Fibroblast of lung (primary cell): ENCODE data around the gene CACNA2D3. TPM values are rescaled to one million over a fixed set of nuclear protein-coding genes. Genes with fewer than 3 reads are reported as not detected.

Experiments used
- DNase-seq, 2 donors: peaks; one replicate each; pipeline versions ENCODE4 v3.0.0 to v3.0.0-alpha.2; 2010; ENCODE audit warnings: low read depth in 2 of 2
- H2AFZ ChIP-seq: 2 replicates; pipeline ENCODE4 v1.5.1; 2012; ENCODE audit warnings: low read length, control low read depth, inconsistent platforms
- H3K27ac ChIP-seq: 2 replicates; pipeline ENCODE4 v1.5.1; 2011; ENCODE audit warnings: low read length, control low read depth; ENCODE audit not compliant: insufficient read depth
- H3K27me3 ChIP-seq: 2 replicates; pipeline ENCODE4 v1.5.1; 2011; ENCODE audit warnings: mild to moderate bottlenecking, low read length; ENCODE audit not compliant: control insufficient read depth, insufficient read depth
- H3K36me3 ChIP-seq: 2 replicates; pipeline ENCODE4 v1.5.1; 2011; ENCODE audit warnings: low read length; ENCODE audit not compliant: control insufficient read depth, insufficient read depth
- H3K4me1 ChIP-seq: 2 replicates; pipeline ENCODE4 v1.5.1; 2011; ENCODE audit warnings: low read length; ENCODE audit not compliant: control insufficient read depth, insufficient read depth; ENCODE audit errors: extremely low read depth
- H3K4me2 ChIP-seq: 2 replicates; pipeline ENCODE4 v1.5.1; 2011; ENCODE audit warnings: low read length, control low read depth; ENCODE audit not compliant: insufficient read depth; ENCODE audit errors: extremely low read depth
- H3K4me3 ChIP-seq, 4 experiments: fragments of 200-600 bp in 1 of 4; sonication (generic) in 1 of 4; replicated peaks in 1 of 4; 2 replicates each; pipeline ENCODE4 v1.5.1; 2011 to 2016; ENCODE audit warnings: low read length in 4 of 4, low read depth in 3 of 4, mild to moderate bottlenecking in 3 of 4, control low read depth in 2 of 4, inconsistent platforms in 1 of 4, mixed read lengths in 1 of 4; ENCODE audit not compliant: insufficient read depth in 1 of 4; ENCODE audit errors: control extremely low read depth in 1 of 4
- H3K79me2 ChIP-seq: 2 replicates; pipeline ENCODE4 v1.5.1; 2012; ENCODE audit warnings: mild to moderate bottlenecking, low read length, inconsistent platforms; ENCODE audit not compliant: control insufficient read depth, insufficient read depth
- H3K9ac ChIP-seq: 2 replicates; pipeline ENCODE4 v1.5.1; 2011; ENCODE audit warnings: mild to moderate bottlenecking, low read length, control low read depth; ENCODE audit not compliant: insufficient read depth
- H3K9me3 ChIP-seq: 2 replicates; pipeline ENCODE4 v1.5.1; 2012; ENCODE audit warnings: low read depth, low read length; ENCODE audit not compliant: control insufficient read depth, insufficient read depth
- H4K20me1 ChIP-seq: 2 replicates; pipeline ENCODE4 v1.5.1; 2011; ENCODE audit warnings: low read length; ENCODE audit not compliant: control insufficient read depth, insufficient read depth; ENCODE audit errors: extremely low read depth
- EZH2 ChIP-seq: IDR thresholded peaks from 2 replicates; pipeline ENCODE4 v1.5.1; 2012; ENCODE audit warnings: low read length, control low read depth, mild to moderate bottlenecking; ENCODE audit errors: missing control alignments
- polyA plus RNA-seq, 2 donors: library from polyadenylated mRNA; depleted of rRNA in 1 of 2; stranded (reverse) in 1 of 2; unstranded in 1 of 2; fragments of >200 nt; gene quantifications; 2 replicates each; pipeline ENCODE4 v1.2.1, GENCODE V29; 2011 to 2012; ENCODE audit warnings: missing spikeins in 1 of 2
- total RNA-seq: library from RNA; depleted of rRNA; stranded (reverse); fragments of >200 nt; gene quantifications from 2 replicates; pipeline ENCODE4 v1.2.1, GENCODE V29; 2014
- TF ChIP-seq, protein P1 (sequence below), 2 donors: IDR thresholded peaks in 1 of 2; conservative IDR thresholded peaks in 1 of 2; 1 replicate in 1 of 2; 2 replicates in 1 of 2; pipeline ENCODE4 v1.5.1; 2011 to 2012; ENCODE audit warnings: low read length in 2 of 2, control low read depth in 1 of 2, inconsistent platforms in 1 of 2, low read depth in 1 of 2, mild to moderate bottlenecking in 1 of 2

CACNA2D3 gene
- total and polyA plus RNA-seq, 2 donors (not counting 1 experiment from before 2014, with no cell fraction given): 1.8 to 11.5 TPM

DNA sequence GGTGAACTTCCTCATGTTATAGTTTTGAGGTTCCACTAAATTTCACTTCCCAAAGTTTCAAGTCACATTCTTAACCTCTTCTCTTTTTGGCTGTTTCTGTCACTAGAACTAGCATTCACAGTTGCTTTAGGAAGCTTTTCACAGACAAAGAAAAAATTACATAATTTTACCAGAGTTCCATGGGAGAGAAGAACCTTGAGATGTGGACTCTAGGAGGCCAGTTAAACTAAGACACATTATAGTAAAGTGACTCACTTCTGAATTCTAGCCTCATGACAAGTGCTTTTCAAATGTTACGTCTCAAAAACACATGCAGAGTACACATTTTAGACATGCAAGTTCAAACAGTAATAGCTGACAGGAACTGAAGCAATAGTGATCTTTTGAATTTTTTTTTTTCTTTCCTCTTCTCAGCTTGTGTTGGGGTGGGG is 845.4 kb downstream of the CACNA2D3 start:
- Histone ChIP-seq H3K9ac (no peak overlapping the region), H3K27ac (peak overlapping the region; percentile 65), H3K4me2 (peak overlapping the region; percentile 40), H3K9me3 (no peaks in the 10 kb centered on the region), H3K4me1 (peaks cover 29% of the 10 kb centered on the region), H2AFZ (no peak overlapping the region), H3K27me3 (no peaks in the 10 kb centered on the region), H3K36me3 (no peaks in the 10 kb centered on the region), H3K79me2 (no peaks in the 10 kb centered on the region), H4K20me1 (no peaks in the 10 kb centered on the region), H3K4me3 (no peak overlapping the region)
- TF ChIP-seq, protein P1, sequence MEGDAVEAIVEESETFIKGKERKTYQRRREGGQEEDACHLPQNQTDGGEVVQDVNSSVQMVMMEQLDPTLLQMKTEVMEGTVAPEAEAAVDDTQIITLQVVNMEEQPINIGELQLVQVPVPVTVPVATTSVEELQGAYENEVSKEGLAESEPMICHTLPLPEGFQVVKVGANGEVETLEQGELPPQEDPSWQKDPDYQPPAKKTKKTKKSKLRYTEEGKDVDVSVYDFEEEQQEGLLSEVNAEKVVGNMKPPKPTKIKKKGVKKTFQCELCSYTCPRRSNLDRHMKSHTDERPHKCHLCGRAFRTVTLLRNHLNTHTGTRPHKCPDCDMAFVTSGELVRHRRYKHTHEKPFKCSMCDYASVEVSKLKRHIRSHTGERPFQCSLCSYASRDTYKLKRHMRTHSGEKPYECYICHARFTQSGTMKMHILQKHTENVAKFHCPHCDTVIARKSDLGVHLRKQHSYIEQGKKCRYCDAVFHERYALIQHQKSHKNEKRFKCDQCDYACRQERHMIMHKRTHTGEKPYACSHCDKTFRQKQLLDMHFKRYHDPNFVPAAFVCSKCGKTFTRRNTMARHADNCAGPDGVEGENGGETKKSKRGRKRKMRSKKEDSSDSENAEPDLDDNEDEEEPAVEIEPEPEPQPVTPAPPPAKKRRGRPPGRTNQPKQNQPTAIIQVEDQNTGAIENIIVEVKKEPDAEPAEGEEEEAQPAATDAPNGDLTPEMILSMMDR (conservative IDR thresholded peaks at IDR 0.05 in 1 of 2, IDR thresholded peaks at IDR 0.05 in 1 of 2; ENCODE audit: low read depth in 1 of 2, low read length in 2 of 2): no peak
- no peak for TF ChIP-seq EZH2
- peak; percentile 66 to 86 for DNase-seq

DNA sequence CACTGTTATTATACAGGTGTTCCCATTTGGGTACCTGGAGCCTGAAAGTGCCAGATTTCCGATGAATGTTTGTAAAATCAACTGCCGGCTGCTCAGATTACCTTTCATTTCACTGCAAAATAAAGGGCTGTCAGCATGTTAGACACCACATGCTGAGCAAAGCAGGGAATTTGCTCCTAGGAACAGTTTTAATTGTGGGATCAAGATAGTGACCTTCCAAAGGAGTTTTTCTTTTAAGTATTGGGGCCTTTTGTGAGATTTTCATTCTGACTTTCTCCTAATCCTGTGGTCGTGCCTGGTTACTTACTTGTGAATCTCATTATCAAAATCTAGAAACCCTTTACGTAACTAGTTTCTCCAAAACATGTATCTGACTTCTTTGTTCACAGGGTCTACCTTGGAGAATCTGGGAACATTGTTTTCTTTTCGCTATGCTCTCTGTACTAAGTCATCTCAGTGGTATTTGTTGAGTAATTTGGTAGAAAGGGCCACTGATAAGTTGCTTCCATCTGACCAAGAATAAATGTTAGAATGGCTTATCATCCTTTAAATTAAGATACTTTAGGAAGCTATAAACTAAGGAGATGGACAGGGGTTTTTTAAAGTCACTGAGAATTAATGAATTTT is 846.3 kb downstream of the CACNA2D3 start:
- Histone ChIP-seq H3K27me3 (no peaks in the 10 kb centered on the region), H3K4me3 (no peak overlapping the region), H3K9me3 (no peaks in the 10 kb centered on the region), H3K4me2 (no peak overlapping the region), H3K9ac (no peak overlapping the region), H3K4me1 (peaks cover 29% of the 10 kb centered on the region), H4K20me1 (no peaks in the 10 kb centered on the region), H3K79me2 (no peaks in the 10 kb centered on the region), H3K27ac (peak overlapping the region; percentile 70), H3K36me3 (no peaks in the 10 kb centered on the region), H2AFZ (no peak overlapping the region)
- peak; percentile 51 to 97 for DNase-seq
- TF ChIP-seq, protein P1 (conservative IDR thresholded peaks at IDR 0.05 in 1 of 2, IDR thresholded peaks at IDR 0.05 in 1 of 2; ENCODE audit: low read depth in 1 of 2, low read length in 2 of 2): no peak
- TF ChIP-seq EZH2: no peak

DNA sequence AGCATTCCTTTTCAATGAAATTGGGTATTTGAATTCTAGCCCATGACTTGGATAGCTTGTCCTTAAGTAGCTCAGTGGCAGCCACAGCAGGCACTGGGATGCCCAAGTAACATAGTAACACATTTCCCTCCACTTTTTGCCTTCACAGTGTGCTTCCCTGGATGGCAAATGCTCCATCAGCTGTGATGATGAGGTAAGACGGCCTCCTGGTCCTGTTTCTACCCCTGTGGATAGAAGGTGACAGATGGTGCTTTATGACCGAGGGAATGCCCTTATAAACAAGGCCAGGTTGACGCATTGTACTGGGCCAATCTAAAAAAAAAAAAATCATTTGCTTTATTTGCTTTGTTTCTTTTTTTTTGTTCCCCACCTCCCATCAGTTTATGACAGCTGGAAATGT is 847.3 kb downstream of the CACNA2D3 start:
- no peaks in the 10 kb centered on the region for H3K36me3 ChIP-seq
- no peaks in the 10 kb centered on the region for H3K79me2 ChIP-seq
- H4K20me1 ChIP-seq: no peaks in the 10 kb centered on the region
- H2AFZ ChIP-seq: no peak overlapping the region
- peak overlapping the region; percentile 23 for H3K27ac ChIP-seq
- DNase-seq: peak in 1 of 2 donors; percentile 40
- H3K4me1 ChIP-seq: peaks cover 29% of the 10 kb centered on the region
- no peak overlapping the region for H3K4me3 ChIP-seq
- H3K9me3 ChIP-seq: no peaks in the 10 kb centered on the region
- TF ChIP-seq EZH2: no peak
- TF ChIP-seq, protein P1 (conservative IDR thresholded peaks at IDR 0.05 in 1 of 2, IDR thresholded peaks at IDR 0.05 in 1 of 2; ENCODE audit: low read depth in 1 of 2, low read length in 2 of 2): no peak
- H3K27me3 ChIP-seq: no peaks in the 10 kb centered on the region
- no peak overlapping the region for H3K4me2 ChIP-seq
- H3K9ac ChIP-seq: no peak overlapping the region
